Immature natural killer cell (primary cell): Measurements from ENCODE around the gene NSF. TPM values are rescaled to one million over a fixed set of nuclear protein-coding genes. Genes with fewer than 3 reads are reported as not detected.
"Not testable (repeated sequence)": the region's sequence is repeated elsewhere in the genome, so short reads cannot be mapped to it uniquely, and the experiment has no call there.

Source experiments
- DNase-seq, 3 donors: peaks; one replicate each; pipeline ENCODE4 v3.0.0; 2022; ENCODE audit warnings: mixed read lengths in 1 of 3
- H3K27ac Mint-ChIP-seq, 6 donors: one replicate each; pipeline ENCODE4 v1.8.0; 2020; ENCODE audit warnings: mixed read lengths in 6 of 6, mild to moderate bottlenecking in 5 of 6, inconsistent platforms in 4 of 6, moderate library complexity in 3 of 6
- H3K27me3 Mint-ChIP-seq, 3 donors: one replicate each; pipeline ENCODE4 v1.8.0; 2020 to 2021; ENCODE audit warnings: low read depth in 3 of 3, mild to moderate bottlenecking in 3 of 3, mixed read lengths in 3 of 3, moderate library complexity in 3 of 3, inconsistent platforms in 1 of 3
- H3K36me3 Mint-ChIP-seq, 3 donors: one replicate each; pipeline ENCODE4 v1.8.0; 2020; ENCODE audit warnings: mixed read lengths in 3 of 3, inconsistent platforms in 2 of 3, mild to moderate bottlenecking in 2 of 3
- H3K4me1 Mint-ChIP-seq, 2 donors: one replicate each; pipeline ENCODE4 v1.8.0; 2020; ENCODE audit warnings: inconsistent platforms in 2 of 2, mild to moderate bottlenecking in 2 of 2, mixed read lengths in 2 of 2, moderate library complexity in 1 of 2
- H3K4me3 Mint-ChIP-seq, 5 donors: one replicate each; pipeline ENCODE4 v1.8.0; 2020; ENCODE audit warnings: mild to moderate bottlenecking in 5 of 5, mixed read lengths in 5 of 5, inconsistent platforms in 3 of 5, moderate library complexity in 3 of 5
- H3K9me3 Mint-ChIP-seq, 6 donors: one replicate each; pipeline ENCODE4 v1.8.0; 2020; ENCODE audit warnings: mild to moderate bottlenecking in 6 of 6, mixed read lengths in 6 of 6, inconsistent platforms in 4 of 6, moderate library complexity in 3 of 6
- polyA plus RNA-seq, 3 donors: library from polyadenylated mRNA; unstranded; fragments of 300-500 nt; fragmentation: Illumina TruSeq; gene quantifications; one replicate each; pipeline ENCODE4 v1.2.3, GENCODE V29; 2021

Gene NSF
- polyA plus RNA-seq, 3 donors from 2014 or later = 8.3 to 22.0 (median 10.3) TPM

DNA sequence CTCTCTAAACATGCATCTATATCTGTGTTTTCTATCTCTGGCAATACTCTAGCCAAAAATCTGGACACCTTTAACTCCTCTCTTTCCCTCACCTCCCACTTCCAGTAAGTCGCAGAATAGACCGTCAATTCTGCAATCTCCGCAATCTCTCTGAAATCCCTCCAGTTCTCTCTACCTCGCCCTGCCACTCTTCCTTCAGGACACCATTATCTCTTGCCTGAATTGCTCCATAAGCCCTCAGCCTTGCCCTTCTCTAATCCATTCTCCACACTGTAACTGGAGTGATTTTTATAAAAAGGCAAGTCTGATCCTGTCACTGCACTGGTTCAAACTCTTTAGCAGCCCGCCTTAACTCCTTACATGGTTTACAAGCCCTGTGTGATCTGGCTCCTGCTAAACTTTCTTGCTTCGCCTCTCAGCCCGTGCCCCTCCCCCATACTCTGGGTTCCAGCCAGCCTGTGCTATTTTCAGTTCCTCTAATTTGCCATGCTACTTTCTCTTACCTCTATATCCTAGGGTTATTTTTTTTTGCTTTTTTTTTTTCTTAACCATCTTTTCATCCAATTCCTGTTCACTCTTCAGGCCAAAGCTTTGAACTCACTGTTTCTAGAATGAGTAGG is 61.7 kb downstream of the NSF start:
- not testable (repeated sequence) for H3K27me3 Mint-ChIP-seq, H3K36me3 Mint-ChIP-seq, H3K4me3 Mint-ChIP-seq, H3K9me3 Mint-ChIP-seq, H3K27ac Mint-ChIP-seq, DNase-seq, H3K4me1 Mint-ChIP-seq

DNA sequence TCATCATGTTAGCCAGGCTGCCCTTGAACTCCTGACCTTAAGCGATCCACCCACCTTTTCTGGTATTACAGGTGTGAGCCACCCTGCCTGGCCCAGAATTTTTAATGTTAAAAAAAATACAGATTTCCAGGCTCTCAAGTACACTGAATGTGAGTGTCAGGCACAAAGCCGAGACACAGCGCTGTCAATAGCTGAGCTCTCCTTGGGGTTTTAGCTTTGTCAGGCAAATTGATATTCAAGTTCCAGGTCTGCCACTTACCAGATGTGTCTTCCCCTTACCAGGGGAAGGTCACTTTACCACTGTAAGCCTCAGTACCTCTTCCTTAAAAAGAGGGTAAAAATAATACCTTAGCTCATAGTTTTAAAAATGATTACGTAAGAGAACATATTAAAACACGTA is 67.8 kb downstream of the NSF start:
- not testable (repeated sequence) for H3K4me3 Mint-ChIP-seq, H3K27me3 Mint-ChIP-seq, H3K36me3 Mint-ChIP-seq, H3K9me3 Mint-ChIP-seq, H3K4me1 Mint-ChIP-seq, DNase-seq, H3K27ac Mint-ChIP-seq

DNA sequence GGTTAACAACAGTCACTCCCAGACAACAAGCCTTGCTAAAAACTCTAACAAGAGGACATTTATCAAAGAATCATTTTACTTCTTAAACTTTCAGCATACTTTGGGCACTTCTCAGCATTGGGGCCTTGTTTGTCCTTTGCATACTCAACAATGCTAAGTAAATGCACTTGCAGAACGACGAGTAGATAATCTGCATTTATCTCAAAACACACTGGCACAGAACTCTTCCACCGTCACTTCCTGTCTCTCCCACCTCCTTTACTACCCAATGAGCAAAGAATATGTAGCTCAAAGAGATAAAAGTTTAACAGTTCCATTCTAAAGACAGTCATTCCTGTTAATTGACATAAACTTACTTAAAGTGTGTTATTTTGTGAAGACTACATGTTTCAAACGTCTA is 69.2 kb downstream of the NSF start:
- not testable (repeated sequence) for H3K36me3 Mint-ChIP-seq, H3K4me1 Mint-ChIP-seq, H3K4me3 Mint-ChIP-seq, DNase-seq, H3K27me3 Mint-ChIP-seq, H3K9me3 Mint-ChIP-seq, H3K27ac Mint-ChIP-seq

DNA sequence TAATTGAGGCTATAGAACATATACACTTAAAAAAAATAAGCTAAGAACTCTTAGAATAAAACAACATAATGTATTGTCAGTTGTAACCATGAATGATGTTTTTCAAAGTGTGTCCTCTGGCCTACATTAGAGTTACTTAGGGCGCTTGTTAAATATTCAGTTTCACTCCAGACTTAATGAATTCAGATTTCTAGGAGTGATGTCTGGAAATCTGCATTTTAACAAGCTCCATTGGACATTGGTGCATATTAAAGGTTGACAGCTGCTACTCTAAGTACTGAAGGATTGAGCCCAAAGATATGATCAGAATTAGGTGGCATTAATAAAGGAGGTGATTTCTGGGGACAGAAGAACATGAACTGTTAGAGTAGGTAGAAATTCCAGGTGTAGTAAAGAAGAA is 72.7 kb downstream of the NSF start:
- not testable (repeated sequence) for H3K36me3 Mint-ChIP-seq, H3K9me3 Mint-ChIP-seq, H3K27ac Mint-ChIP-seq, DNase-seq, H3K4me3 Mint-ChIP-seq, H3K4me1 Mint-ChIP-seq, H3K27me3 Mint-ChIP-seq

DNA sequence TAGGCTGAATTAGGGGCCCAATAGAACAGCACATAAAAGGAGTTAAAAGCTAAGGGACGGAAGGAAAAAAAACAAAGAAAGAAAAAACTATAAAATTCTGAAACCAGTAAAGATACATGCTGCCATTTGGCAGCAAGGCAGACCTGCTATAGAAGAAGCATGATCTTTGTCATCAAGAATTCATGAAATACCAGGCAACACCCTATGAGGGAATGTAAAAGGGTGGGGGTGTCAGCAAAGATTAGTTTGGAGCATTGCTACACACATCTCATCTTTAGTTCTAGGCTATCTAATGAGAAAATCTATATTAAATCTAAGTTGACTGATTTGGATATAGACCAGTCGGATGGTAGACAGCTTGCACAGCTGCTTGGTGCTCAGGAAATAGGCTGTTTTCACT is 73.1 kb downstream of the NSF start:
- DNase-seq, H3K27me3 Mint-ChIP-seq, H3K4me1 Mint-ChIP-seq, H3K9me3 Mint-ChIP-seq, H3K27ac Mint-ChIP-seq, H3K4me3 Mint-ChIP-seq, H3K36me3 Mint-ChIP-seq: not testable (repeated sequence)

DNA sequence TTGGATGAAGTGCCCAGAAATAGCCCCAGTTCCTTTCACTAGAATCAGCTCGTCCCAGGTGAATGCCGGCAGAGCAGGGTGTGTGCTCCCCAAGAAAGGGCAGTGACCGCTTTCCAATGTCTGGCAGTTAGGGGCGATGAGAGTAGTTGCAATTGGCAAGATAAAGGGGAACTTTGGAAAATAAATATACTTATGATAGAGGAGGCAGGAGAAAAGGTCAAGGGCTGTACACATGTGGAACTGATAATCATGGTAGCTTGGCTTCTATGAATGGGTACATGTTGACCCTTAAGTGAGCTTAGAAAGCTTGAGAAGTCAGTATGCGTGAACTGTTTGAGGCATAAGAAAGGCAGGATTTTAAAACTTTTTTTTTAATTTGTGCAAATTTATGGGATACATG is 75.5 kb downstream of the NSF start:
- not testable (repeated sequence) for DNase-seq, H3K4me1 Mint-ChIP-seq, H3K36me3 Mint-ChIP-seq, H3K4me3 Mint-ChIP-seq, H3K9me3 Mint-ChIP-seq, H3K27ac Mint-ChIP-seq, H3K27me3 Mint-ChIP-seq

DNA sequence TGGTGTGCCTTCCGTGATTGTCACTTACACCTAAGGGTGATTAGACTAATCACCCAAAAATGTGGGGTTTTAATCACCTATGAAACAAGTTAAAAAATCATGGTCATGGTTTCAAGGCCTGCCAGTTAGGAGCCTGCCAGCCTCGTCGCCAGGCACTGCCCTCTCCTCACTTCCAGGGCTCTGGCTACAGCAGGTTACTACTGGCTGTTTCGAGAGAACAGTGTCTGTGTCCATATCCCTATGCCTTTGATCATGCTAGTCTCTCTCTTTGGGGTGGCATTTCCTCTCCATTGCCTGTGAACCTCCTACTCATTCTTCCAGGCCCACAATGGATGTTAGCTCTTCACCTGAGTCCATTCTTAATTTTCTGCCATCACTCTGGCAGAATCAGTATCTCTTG is 80.3 kb downstream of the NSF start:
- DNase-seq, H3K36me3 Mint-ChIP-seq, H3K4me3 Mint-ChIP-seq, H3K4me1 Mint-ChIP-seq, H3K27ac Mint-ChIP-seq, H3K9me3 Mint-ChIP-seq, H3K27me3 Mint-ChIP-seq: not testable (repeated sequence)

DNA sequence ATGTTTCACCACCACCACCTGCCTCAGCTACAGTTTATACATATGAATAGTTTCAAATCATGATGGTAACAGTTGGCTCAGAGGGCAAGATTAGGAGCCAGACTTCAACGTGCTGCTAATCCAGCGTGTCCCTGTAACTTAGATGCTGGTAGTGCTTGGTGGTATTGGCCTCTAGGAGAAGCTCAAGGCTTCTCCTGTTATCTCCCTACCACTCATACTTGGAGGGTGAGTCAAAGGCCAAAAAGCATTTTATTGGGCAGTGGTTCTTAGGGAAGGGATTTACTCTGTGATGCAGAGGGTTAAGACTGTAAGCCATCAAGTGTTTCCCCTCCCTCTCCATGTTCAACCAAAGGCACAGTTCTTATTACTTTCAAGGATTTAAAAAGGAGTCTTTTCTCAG is 82.3 kb downstream of the NSF start:
- not testable (repeated sequence) for H3K27me3 Mint-ChIP-seq, H3K4me1 Mint-ChIP-seq, H3K4me3 Mint-ChIP-seq, H3K9me3 Mint-ChIP-seq, H3K27ac Mint-ChIP-seq, DNase-seq, H3K36me3 Mint-ChIP-seq

DNA sequence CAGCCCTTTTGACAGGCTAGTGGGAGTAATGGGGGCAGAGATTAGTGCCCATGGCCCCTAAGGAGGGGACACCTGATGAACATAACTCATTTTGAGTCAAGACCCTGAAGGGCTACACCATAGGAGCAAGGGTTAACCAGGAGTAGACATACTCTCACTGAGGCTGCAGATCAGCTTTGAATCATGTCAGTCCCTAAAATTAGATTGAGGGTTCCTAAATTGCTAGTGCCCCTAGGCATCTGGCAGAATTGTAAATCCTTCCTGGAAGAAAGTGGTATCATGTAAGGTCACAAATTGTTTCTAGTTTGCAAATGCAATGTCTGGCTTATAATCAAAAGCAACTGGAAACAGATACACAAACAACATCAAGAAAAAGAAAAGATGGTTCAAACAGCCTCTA is 87.3 kb downstream of the NSF start:
- H3K27ac Mint-ChIP-seq, H3K4me1 Mint-ChIP-seq, H3K4me3 Mint-ChIP-seq, H3K27me3 Mint-ChIP-seq, H3K36me3 Mint-ChIP-seq, DNase-seq, H3K9me3 Mint-ChIP-seq: not testable (repeated sequence)

DNA sequence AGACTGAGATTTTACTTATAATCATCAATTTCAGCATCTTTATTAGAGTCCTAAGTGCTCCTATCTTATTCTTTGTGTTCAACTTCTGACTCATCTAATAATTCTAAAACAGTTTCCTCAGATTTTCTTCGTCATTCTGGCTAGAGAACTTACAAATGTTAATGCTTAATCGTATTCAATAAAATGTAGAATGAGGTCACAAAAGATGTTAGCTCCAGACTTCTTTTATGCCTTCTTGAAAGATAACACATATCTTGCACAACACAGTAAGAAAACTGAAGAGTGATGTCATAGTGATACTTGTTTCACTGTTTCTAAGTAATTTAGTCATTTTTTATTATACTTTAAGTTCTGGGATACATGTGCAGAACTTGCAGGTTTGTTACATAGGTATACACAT is 93.2 kb downstream of the NSF start:
- H3K4me3 Mint-ChIP-seq, DNase-seq, H3K36me3 Mint-ChIP-seq, H3K4me1 Mint-ChIP-seq, H3K27me3 Mint-ChIP-seq, H3K27ac Mint-ChIP-seq, H3K9me3 Mint-ChIP-seq: not testable (repeated sequence)

DNA sequence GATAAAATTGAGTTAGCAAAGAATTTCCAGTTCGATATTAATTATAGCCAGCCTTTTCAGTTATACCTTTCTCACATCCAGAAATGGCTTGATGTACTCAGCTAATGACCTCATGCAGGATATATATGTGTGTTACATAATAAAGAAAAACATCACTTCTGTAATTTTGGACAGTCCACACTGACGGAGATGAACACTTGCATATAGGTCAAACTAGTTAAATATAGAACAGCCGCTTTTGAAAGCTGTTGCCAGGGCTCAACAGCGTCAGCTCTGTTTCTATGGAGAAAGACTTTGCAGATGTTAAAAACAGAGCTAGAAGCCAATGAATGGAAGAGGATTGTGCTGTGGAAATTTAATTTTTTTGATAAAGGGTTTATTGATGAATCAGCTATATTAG is 94.8 kb downstream of the NSF start:
- not testable (repeated sequence) for H3K4me3 Mint-ChIP-seq, H3K36me3 Mint-ChIP-seq, H3K9me3 Mint-ChIP-seq, H3K4me1 Mint-ChIP-seq, DNase-seq, H3K27ac Mint-ChIP-seq, H3K27me3 Mint-ChIP-seq

DNA sequence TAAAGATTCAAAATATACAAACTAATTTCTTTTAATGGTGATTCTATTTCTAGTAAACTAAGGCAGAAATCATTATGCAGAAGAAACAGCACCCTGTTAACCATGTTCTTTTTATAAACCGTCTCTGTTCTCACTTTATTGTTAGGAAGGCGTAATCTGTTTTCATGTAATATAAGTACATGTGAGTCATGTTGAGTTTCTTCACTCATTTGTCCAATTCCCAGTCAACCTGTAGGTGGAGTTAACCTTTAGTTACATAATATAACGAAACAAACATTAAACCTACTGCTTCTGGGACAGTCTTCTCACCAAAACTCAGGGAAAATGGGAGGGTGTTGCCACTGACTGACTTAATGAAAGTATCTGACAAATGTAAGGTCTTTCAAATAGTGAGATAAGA is 101.7 kb downstream of the NSF start:
- not testable (repeated sequence) for H3K27me3 Mint-ChIP-seq, H3K36me3 Mint-ChIP-seq, DNase-seq, H3K27ac Mint-ChIP-seq, H3K9me3 Mint-ChIP-seq, H3K4me1 Mint-ChIP-seq, H3K4me3 Mint-ChIP-seq

DNA sequence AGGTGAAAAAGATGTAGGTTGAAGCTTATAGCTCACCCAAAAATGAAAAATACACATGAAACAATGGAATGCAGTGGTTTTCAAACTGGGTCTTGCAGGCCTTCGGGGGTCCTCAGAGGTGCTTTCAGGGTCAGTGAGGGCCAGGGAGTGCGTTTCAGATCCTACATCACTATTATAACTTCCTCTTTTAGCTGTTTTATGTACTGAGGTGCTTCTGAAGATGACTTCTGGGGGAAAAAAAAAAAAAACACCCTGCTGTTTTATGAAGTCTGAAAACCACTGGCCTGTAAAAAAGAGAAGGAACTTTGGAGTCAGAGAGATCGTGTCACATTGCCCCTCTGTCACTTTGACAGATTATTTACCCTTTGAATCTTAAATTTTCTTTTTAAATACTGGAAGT is 102.8 kb downstream of the NSF start:
- H3K9me3 Mint-ChIP-seq, DNase-seq, H3K27me3 Mint-ChIP-seq, H3K27ac Mint-ChIP-seq, H3K4me3 Mint-ChIP-seq, H3K4me1 Mint-ChIP-seq, H3K36me3 Mint-ChIP-seq: not testable (repeated sequence)

DNA sequence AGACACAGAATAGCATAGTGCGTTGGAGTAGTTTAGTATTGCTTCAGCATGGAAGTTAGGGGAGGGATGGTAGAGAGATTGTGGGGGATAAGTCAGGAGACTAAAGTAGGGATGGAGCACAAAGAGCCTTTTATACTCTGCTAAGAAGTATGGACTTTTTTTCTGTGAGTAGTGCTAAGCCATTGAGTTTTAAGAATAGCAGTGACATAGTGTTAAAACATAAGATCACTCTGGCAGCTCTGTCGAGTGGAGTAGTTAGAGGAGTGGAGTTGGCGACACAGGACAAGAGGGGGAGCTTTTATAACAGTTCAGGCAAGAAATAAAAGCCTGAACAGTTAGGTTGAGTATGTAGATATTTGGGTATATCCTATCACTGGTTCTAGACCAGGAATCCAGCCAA is 106.1 kb downstream of the NSF start:
- H3K27ac Mint-ChIP-seq, H3K9me3 Mint-ChIP-seq, H3K27me3 Mint-ChIP-seq, H3K36me3 Mint-ChIP-seq, DNase-seq, H3K4me1 Mint-ChIP-seq, H3K4me3 Mint-ChIP-seq: not testable (repeated sequence)

DNA sequence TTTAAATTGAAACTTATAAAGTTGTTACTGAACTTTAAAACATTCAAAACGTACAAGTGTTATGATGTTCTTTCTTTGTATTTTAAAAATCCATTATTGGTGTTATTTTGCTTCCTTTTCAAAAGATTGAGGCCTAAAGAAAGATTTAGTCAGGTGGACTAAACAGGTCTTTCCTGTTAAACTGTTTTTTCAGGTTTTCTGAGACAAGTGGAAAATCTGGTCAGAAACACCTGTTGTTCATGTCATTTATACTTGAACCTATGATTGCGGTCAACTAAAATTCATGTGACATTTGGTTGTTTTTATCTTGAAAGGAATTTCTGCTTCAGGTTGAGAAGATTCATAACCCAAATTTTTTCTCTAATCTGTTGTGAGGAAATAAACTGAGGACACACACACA is 108.5 kb downstream of the NSF start:
- H3K4me3 Mint-ChIP-seq, H3K27ac Mint-ChIP-seq, H3K9me3 Mint-ChIP-seq, DNase-seq, H3K4me1 Mint-ChIP-seq, H3K27me3 Mint-ChIP-seq, H3K36me3 Mint-ChIP-seq: not testable (repeated sequence)

DNA sequence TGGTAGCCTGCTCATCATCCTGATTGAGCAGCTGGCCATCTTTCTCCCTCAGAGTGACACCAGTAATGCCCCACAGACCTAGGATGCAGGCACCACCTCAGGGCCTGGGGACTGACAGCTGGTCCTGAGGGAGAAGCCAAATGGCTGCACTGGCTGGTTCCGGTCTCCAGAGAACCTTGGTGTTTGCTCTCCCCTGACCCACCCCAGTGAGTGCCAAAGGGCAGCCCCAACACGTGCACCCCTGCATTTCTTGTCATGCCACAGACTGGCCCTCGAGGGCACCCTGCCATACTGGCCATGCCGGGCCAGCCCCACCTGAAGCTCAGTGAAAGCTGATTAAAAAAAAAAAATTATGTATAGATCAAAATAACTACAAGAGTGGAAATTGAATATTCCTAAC is 127.5 kb downstream of the NSF start:
- Mint-ChIP-seq H3K4me3 (no peak overlapping the region), H3K27ac (no peak overlapping the region), H3K9me3 (no peaks in the 10 kb centered on the region), H3K36me3 (peaks cover 11 to 27% (median 16%) of the 10 kb centered on the region in 3 donors), H3K27me3 (peaks cover 0 to 3% (median 0%) of the 10 kb centered on the region in 3 donors), H3K4me1 (peaks cover 1 to 4% of the 10 kb centered on the region in 2 donors)
- DNase-seq = no peak
